ENCODE measurements around the gene PTPMT1.
A peak's percentile ranks its signal among the peaks of the same experiment; 100 is the strongest.

GRCh38 chr11:47552566-47553405, 12.6 kb upstream of the PTPMT1 start, which contains the start of gene CELF1:
- TF ChIP-seq CTCF (IDR thresholded peaks at IDR 0.05) (peak; percentile 80 to 91 (median 89)), POLR2A (IDR thresholded peaks at IDR 0.05) (peak; percentile 63)

All from ovary (tissue), 3 donors.